Stomach (tissue), 4 donors: ENCODE results near the gene FGF12.

Source experiments
- CTCF ChIP-seq, 7 experiments: fragments of 450-650 bp in 4 of 7; fragments of 200-600 bp in 3 of 7; sonication (generic) in 3 of 7; IDR thresholded peaks; one replicate each; pipeline ENCODE4 v1.5.1; 2016 to 2019; ENCODE audit warnings: antibody characterized with exemption in 7 of 7, control low read depth in 2 of 7, mild to moderate bottlenecking in 1 of 7
- POLR2A ChIP-seq, 4 donors: fragments of 450-650 bp; IDR thresholded peaks; one replicate each; pipeline ENCODE4 v1.6.1; 2016; ENCODE audit warnings: antibody characterized with exemption in 4 of 4, control low read depth in 2 of 4, mild to moderate bottlenecking in 1 of 4, moderate library complexity in 1 of 4
- POLR2AphosphoS5 ChIP-seq, 3 donors: sonication (generic); formaldehyde crosslinking; IDR thresholded peaks; one replicate each; pipeline ENCODE4 v1.6.1; 2016; ENCODE audit warnings: antibody characterized with exemption in 3 of 3

- TF ChIP-seq CTCF (IDR thresholded peaks at IDR 0.05), result no peak
- no peak for TF ChIP-seq POLR2A (IDR thresholded peaks at IDR 0.05)
- TF ChIP-seq POLR2AphosphoS5 (IDR thresholded peaks at IDR 0.05), result no peak
These were observed 353.8 kb downstream of the FGF12 start for GRCh38 chr3:192373586-192373985.
